Immature natural killer cell (primary cell): ENCODE measurements around the gene METTL23. TPM values are rescaled to one million over a fixed set of nuclear protein-coding genes. Genes with fewer than 3 reads are reported as not detected.
"Not testable (repeated sequence)": the region's sequence is repeated elsewhere in the genome, so short reads cannot be mapped to it uniquely, and the experiment has no call there.

Experiments used
- DNase-seq, 3 donors: peaks; one replicate each; pipeline ENCODE4 v3.0.0; 2022; ENCODE audit warnings: mixed read lengths in 1 of 3
- H3K27ac Mint-ChIP-seq, 6 donors: one replicate each; pipeline ENCODE4 v1.8.0; 2020; ENCODE audit warnings: mixed read lengths in 6 of 6, mild to moderate bottlenecking in 5 of 6, inconsistent platforms in 4 of 6, moderate library complexity in 3 of 6
- H3K27me3 Mint-ChIP-seq, 3 donors: one replicate each; pipeline ENCODE4 v1.8.0; 2020 to 2021; ENCODE audit warnings: low read depth in 3 of 3, mild to moderate bottlenecking in 3 of 3, mixed read lengths in 3 of 3, moderate library complexity in 3 of 3, inconsistent platforms in 1 of 3
- H3K36me3 Mint-ChIP-seq, 3 donors: one replicate each; pipeline ENCODE4 v1.8.0; 2020; ENCODE audit warnings: mixed read lengths in 3 of 3, inconsistent platforms in 2 of 3, mild to moderate bottlenecking in 2 of 3
- H3K4me1 Mint-ChIP-seq, 2 donors: one replicate each; pipeline ENCODE4 v1.8.0; 2020; ENCODE audit warnings: inconsistent platforms in 2 of 2, mild to moderate bottlenecking in 2 of 2, mixed read lengths in 2 of 2, moderate library complexity in 1 of 2
- H3K4me3 Mint-ChIP-seq, 5 donors: one replicate each; pipeline ENCODE4 v1.8.0; 2020; ENCODE audit warnings: mild to moderate bottlenecking in 5 of 5, mixed read lengths in 5 of 5, inconsistent platforms in 3 of 5, moderate library complexity in 3 of 5
- H3K9me3 Mint-ChIP-seq, 6 donors: one replicate each; pipeline ENCODE4 v1.8.0; 2020; ENCODE audit warnings: mild to moderate bottlenecking in 6 of 6, mixed read lengths in 6 of 6, inconsistent platforms in 4 of 6, moderate library complexity in 3 of 6
- polyA plus RNA-seq, 3 donors: library from polyadenylated mRNA; unstranded; fragments of 300-500 nt; fragmentation: Illumina TruSeq; gene quantifications; one replicate each; pipeline ENCODE4 v1.2.3, GENCODE V29; 2021

METTL23 gene
- polyA plus RNA-seq, 3 donors from 2014 or later, result 91.6 to 166 (median 133) TPM

GRCh38 chr17:76736349-76737081, 9.9 kb downstream of the METTL23 start:
- H3K27me3 Mint-ChIP-seq, result peaks cover 21 to 36% (median 30%) of the 10 kb centered on the region in 3 donors
- peaks cover 53 to 64% of the 10 kb centered on the region in 2 donors for H3K4me1 Mint-ChIP-seq
- H3K9me3 Mint-ChIP-seq, result no peaks in the 10 kb centered on the region
- H3K36me3 Mint-ChIP-seq, result peaks cover 17 to 36% (median 21%) of the 10 kb centered on the region in 3 donors
- DNase-seq, result peak; percentile 60 to 67 (median 63)
- H3K4me3 Mint-ChIP-seq, result peak overlapping the region; percentile 93 to 98 (median 95)
- peak overlapping the region; percentile 99 to 100 (median 99) for H3K27ac Mint-ChIP-seq

DNA sequence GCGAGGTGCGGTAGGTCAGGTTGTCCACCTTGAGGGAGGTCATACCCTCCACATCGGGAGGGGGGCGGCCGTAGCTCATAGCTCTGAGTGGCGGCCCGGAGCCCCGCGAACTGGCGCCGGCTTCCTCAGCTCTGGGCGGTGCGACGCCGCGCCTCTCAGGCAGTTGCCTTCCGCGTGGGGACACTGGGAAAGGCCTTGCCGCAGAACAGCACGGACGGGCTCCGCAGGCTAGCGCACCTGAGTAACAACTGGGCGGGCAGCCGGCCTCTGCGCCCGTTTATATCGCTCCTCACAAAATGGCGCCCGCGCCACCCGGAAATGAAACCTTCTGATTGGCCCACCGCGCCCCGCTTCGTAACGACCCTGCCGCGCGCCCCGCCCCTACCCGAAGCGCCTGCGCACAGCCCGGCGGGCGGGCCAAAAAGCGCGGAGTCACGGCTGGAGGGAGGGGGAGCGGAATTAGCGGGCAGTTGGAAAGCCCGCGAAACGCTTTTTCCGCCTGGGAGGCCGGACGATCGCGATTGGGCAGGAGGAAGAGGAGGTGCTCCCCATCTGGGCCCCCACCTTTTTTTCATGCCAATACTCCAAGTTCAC, 10.5 kb downstream of the METTL23 start, which contains the start of gene SRSF2:
Gene SRSF2, minus strand, starts transcription at position 250 of the 594 bp plus-strand sequence. Its CDS starts 171 bp downstream, at position 79.
- Mint-ChIP-seq H3K4me1 (peaks cover 49 to 60% of the 10 kb centered on the region in 2 donors), H3K27ac (peak within 1 kb of the TSS; percentile 99 to 100 (median 99))
- peak; percentile 100 for DNase-seq

GRCh38 chr17:76737676-76738467, 11.2 kb downstream of the METTL23 start, which contains the start of gene MFSD11:
Gene MFSD11, plus strand, starts transcription at chr17:76738119. Its CDS starts 234 bp downstream, at chr17:76738353.
- H3K27ac Mint-ChIP-seq, result peak within 1 kb of the TSS; percentile 99 to 100 (median 99)
- peaks cover 22 to 39% (median 27%) of the 10 kb centered on the region in 3 donors for H3K36me3 Mint-ChIP-seq
- H3K4me1 Mint-ChIP-seq, result peaks cover 49 to 55% of the 10 kb centered on the region in 2 donors

More for the DNA sequence above, 10.5 kb downstream of the METTL23 start, which contains the start of gene SRSF2:
- peaks cover 21 to 40% (median 26%) of the 10 kb centered on the region in 3 donors for H3K36me3 Mint-ChIP-seq
- H3K4me3 Mint-ChIP-seq, result peak within 1 kb of the TSS; percentile 93 to 98 (median 95)
- H3K27me3 Mint-ChIP-seq, result peaks cover 21 to 36% (median 30%) of the 10 kb centered on the region in 3 donors
- no peaks in the 10 kb centered on the region for H3K9me3 Mint-ChIP-seq

GRCh38 chr17:76738468-76738850, 11.8 kb downstream of the METTL23 start:
- H3K36me3 Mint-ChIP-seq, result peaks cover 18 to 34% (median 27%) of the 10 kb centered on the region in 3 donors
- H3K4me3 Mint-ChIP-seq, result peak overlapping the region; percentile 93 to 98 (median 95)
- H3K4me1 Mint-ChIP-seq, result peaks cover 45 to 49% of the 10 kb centered on the region in 2 donors
- peak overlapping the region; percentile 99 to 100 (median 99) for H3K27ac Mint-ChIP-seq
- H3K9me3 Mint-ChIP-seq, result no peaks in the 10 kb centered on the region
- peaks cover 21 to 36% (median 30%) of the 10 kb centered on the region in 3 donors for H3K27me3 Mint-ChIP-seq
- DNase-seq, result no peak

More at GRCh38 chr17:76737676-76738467, 11.2 kb downstream of the METTL23 start, which contains the start of gene MFSD11:
- Mint-ChIP-seq H3K4me3 (peak within 1 kb of the TSS; percentile 93 to 98 (median 95)), H3K9me3 (no peaks in the 10 kb centered on the region), H3K27me3 (peaks cover 21 to 36% (median 30%) of the 10 kb centered on the region in 3 donors)
- DNase-seq, result peak; percentile 95 to 96 (median 96)

GRCh38 chr17:76739568-76740115, 13.0 kb downstream of the METTL23 start:
- not testable (repeated sequence) for DNase-seq, H3K9me3 Mint-ChIP-seq
- H3K27me3 Mint-ChIP-seq, result peaks cover 21 to 36% (median 27%) of the 10 kb centered on the region in 3 donors
- H3K36me3 Mint-ChIP-seq, result peaks cover 10 to 30% (median 24%) of the 10 kb centered on the region in 3 donors
- H3K27ac Mint-ChIP-seq, result peak overlapping the region in 2 of 6 donors; percentile 61 to 77
- peak overlapping the region in 2 of 5 donors; percentile 10 to 22 for H3K4me3 Mint-ChIP-seq
- H3K4me1 Mint-ChIP-seq, result peaks cover 34 to 37% of the 10 kb centered on the region in 2 donors

DNA sequence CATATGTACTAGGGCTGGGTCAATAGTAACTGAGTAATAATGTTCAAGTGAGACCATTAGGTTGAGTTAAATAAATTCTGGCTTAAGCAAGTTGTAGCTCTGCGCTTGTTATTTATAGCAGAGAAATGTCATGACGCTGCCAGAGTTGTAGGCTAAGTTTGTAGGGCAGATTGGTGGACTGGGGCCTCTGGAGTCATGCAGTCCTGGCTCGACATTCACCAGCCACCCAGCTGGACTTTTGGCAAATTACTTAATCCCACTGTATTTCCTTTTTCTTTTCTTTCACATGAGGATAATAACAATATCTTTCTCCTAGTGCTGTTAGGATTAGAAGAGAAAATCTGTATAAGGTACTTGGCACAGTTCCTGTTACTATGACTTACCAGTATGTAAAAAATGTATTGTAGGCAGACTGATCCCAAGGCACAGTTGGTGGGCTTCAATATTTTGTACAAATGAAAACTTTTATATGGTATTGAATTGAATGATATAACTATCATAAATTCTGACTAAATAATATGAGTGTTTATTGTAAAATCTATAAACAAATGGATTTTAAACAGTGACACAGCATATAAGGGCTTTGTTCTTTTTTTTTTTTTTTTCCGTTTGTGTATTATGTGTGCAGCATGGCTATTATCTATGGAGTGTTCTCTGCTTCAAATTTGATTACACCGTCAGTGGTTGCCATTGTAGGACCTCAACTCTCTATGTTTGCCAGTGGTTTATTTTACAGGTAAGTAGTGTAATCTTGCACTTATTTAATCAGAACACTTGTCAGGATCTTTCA, 13.9 kb downstream of the METTL23 start:
- H3K27ac Mint-ChIP-seq, result peak overlapping the region in 1 of 6 donors; percentile 26
- peaks cover 25 to 28% of the 10 kb centered on the region in 2 donors for H3K4me1 Mint-ChIP-seq
- peaks cover 21 to 32% (median 23%) of the 10 kb centered on the region in 3 donors for H3K27me3 Mint-ChIP-seq
- no peak overlapping the region for H3K4me3 Mint-ChIP-seq
- peaks cover 9 to 32% (median 23%) of the 10 kb centered on the region in 3 donors for H3K36me3 Mint-ChIP-seq
- H3K9me3 Mint-ChIP-seq, result no peaks in the 10 kb centered on the region
- DNase-seq, result no peak

DNA sequence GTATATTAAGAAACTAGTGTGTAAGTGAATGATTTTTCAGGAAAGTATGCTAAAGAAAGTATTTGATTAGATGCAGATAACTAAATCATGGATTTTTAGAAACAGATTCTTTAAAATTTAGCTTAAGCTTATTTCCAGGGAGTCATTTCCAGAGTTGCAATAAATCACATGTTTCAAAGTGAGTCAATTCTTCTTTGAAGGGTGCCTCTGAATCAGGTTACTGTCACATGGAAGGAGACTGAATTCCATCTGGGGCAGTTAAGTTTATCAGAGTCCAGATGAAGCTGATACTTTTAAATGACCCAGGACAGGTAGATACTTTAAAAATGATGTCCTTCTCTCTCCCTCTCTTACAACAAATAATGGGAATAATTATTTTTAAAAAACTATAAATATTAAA, 16.3 kb downstream of the METTL23 start:
- H3K36me3 Mint-ChIP-seq, result peaks cover 19 to 34% (median 23%) of the 10 kb centered on the region in 3 donors

DNA sequence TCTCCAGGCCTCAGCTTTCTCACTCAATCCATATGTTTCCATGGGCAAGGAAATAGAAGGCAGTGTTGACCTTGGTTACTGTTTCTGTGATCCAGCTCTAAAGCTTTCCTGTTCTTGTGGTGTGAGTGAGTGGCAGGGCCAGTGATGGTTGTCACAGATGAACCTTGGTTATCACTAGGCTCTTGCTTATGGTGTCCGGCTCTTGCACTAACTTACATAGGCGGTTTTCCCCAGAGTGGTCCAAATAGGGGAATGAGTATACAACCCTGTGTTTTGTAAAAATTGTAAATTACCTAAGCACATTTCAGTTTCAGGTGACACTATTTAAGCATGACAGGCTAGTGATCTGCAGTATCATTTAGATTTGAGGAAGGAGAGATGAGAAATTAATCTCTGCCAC, 18.1 kb downstream of the METTL23 start:
- H3K4me3 Mint-ChIP-seq, result no peak overlapping the region
- no peaks in the 10 kb centered on the region for H3K9me3 Mint-ChIP-seq
- H3K27ac Mint-ChIP-seq, result no peak overlapping the region
- DNase-seq, result no peak
- H3K4me1 Mint-ChIP-seq, result peaks cover 1 to 2% of the 10 kb centered on the region in 2 donors
- H3K27me3 Mint-ChIP-seq, result no peaks in the 10 kb centered on the region
- peaks cover 24 to 39% (median 27%) of the 10 kb centered on the region in 3 donors for H3K36me3 Mint-ChIP-seq

More for the DNA sequence above, 16.3 kb downstream of the METTL23 start:
- no peaks in the 10 kb centered on the region for H3K9me3 Mint-ChIP-seq
- peaks cover 16 to 20% of the 10 kb centered on the region in 2 donors for H3K4me1 Mint-ChIP-seq
- no peak overlapping the region for H3K27ac Mint-ChIP-seq
- no peak overlapping the region for H3K4me3 Mint-ChIP-seq
- H3K27me3 Mint-ChIP-seq, result peaks cover 2 to 10% (median 5%) of the 10 kb centered on the region in 3 donors
- DNase-seq, result no peak

- H3K27ac Mint-ChIP-seq, H3K27me3 Mint-ChIP-seq, H3K9me3 Mint-ChIP-seq, H3K4me1 Mint-ChIP-seq, DNase-seq, H3K4me3 Mint-ChIP-seq: not testable (repeated sequence)
- H3K36me3 Mint-ChIP-seq, result peaks cover 24 to 43% (median 26%) of the 10 kb centered on the region in 3 donors
These were observed 19.1 kb downstream of the METTL23 start for GRCh38 chr17:76745785-76746184.

- Mint-ChIP-seq H3K4me1 (peaks cover 2 to 3% of the 10 kb centered on the region in 2 donors), H3K27me3 (no peaks in the 10 kb centered on the region), H3K4me3 (no peak overlapping the region), H3K36me3 (peaks cover 22 to 35% (median 22%) of the 10 kb centered on the region in 3 donors), H3K9me3 (no peaks in the 10 kb centered on the region), H3K27ac (no peak overlapping the region)
- DNase-seq, result no peak
These were observed 21.2 kb downstream of the METTL23 start for GRCh38 chr17:76747716-76748363.

DNA sequence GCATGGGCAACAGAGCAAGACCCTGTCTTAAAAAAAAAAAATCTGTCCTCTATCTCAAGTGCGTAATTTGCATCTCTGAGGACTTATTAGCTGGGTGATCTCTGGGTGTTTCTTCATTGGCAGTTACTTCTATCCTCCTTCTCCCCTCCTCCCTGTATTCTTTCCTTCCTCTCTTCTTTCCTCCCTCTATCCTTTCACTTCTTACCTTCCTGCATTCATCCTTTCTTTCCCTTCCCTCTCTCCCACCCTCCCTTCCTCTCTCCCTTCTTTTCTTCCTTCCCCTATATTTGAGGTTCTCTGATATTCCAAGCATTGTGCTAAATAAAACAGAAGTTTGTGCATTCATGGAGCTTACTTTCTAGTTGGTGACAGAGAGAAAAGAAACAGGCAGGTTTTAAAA, 22.0 kb downstream of the METTL23 start:
- Mint-ChIP-seq H3K9me3 (no peaks in the 10 kb centered on the region), H3K4me1 (peaks cover 10 to 11% of the 10 kb centered on the region in 2 donors), H3K27ac (no peak overlapping the region), H3K4me3 (no peak overlapping the region), H3K36me3 (peaks cover 17 to 35% (median 25%) of the 10 kb centered on the region in 3 donors), H3K27me3 (no peaks in the 10 kb centered on the region)
- DNase-seq, result no peak
